GM10266 (cell line): ENCODE data around the gene TCP11L2.

Source experiments
- DNase-seq: peaks from one replicate; pipeline ENCODE4 v3.0.0; 2012; ENCODE audit errors: extremely low spot score
- TF ChIP-seq, protein P1 (sequence below): IDR thresholded peaks from 2 replicates; pipeline ENCODE4 v1.5.1; 2012; ENCODE audit warnings: mild to moderate bottlenecking, low read depth; ENCODE audit not compliant: control insufficient read depth, insufficient read depth; ENCODE audit errors: missing control alignments

Gene TCP11L2

DNA sequence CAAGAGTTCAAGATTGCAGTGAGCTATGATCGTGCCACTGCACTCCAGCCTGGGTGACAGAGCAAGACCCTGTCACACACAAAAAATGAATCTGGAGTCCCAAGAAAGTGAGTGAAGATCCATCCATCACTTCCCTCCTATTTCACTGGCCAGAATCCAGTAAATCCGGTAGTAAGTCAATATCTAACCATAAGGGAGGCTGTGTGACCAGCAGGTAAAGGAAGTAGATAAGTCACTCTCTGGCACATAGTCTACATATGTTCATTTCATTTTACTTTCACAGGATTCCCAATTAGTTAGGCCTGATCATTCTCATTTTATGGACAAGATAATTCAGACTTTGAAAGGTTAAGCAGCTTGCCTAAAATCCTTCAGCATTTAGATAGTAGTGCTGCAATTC is 11.9 kb upstream of the TCP11L2 start:
- TF ChIP-seq, protein P1, sequence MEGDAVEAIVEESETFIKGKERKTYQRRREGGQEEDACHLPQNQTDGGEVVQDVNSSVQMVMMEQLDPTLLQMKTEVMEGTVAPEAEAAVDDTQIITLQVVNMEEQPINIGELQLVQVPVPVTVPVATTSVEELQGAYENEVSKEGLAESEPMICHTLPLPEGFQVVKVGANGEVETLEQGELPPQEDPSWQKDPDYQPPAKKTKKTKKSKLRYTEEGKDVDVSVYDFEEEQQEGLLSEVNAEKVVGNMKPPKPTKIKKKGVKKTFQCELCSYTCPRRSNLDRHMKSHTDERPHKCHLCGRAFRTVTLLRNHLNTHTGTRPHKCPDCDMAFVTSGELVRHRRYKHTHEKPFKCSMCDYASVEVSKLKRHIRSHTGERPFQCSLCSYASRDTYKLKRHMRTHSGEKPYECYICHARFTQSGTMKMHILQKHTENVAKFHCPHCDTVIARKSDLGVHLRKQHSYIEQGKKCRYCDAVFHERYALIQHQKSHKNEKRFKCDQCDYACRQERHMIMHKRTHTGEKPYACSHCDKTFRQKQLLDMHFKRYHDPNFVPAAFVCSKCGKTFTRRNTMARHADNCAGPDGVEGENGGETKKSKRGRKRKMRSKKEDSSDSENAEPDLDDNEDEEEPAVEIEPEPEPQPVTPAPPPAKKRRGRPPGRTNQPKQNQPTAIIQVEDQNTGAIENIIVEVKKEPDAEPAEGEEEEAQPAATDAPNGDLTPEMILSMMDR: no peak
- no peak for DNase-seq

DNA sequence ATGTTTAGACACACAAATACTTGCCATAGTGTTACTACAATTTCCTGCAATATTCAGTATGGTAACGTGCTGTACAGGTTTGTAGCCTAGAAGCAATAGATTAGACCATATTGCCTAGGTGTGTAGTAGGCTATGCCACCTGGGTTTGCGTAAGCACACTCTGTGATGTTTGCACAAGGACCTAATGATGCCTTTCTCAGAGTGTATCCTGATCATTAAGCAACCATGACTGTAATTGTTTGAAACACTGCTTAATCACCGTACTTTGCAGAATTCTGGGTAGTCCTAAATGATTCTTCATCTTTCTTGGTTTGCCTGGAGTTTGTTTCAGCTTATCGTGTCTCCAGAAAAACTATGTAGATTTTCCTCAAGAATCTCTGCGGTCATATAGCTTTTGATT is 11.2 kb upstream of the TCP11L2 start:
- no peak for DNase-seq
- TF ChIP-seq, protein P1: no peak

DNA sequence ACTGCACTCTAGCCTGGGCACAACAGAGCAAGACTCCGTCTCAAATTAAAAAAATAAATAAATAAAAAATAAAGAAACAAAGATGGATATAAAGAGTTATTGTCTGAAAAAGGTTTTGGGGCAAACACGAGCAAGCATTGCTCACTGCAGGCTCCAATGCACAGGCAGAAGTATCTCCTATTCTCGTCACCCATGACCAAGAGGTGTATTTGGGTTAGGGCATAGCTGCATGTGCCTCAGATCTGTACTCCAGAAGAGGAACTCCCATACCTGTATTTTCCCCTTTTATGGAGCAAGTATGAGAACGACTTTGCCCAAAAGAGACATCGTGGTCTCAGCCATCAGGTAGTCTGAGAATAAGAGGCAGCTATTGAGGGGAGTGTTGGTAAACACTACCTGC is 10.2 kb upstream of the TCP11L2 start:
- TF ChIP-seq, protein P1: no peak
- DNase-seq: no peak

DNA sequence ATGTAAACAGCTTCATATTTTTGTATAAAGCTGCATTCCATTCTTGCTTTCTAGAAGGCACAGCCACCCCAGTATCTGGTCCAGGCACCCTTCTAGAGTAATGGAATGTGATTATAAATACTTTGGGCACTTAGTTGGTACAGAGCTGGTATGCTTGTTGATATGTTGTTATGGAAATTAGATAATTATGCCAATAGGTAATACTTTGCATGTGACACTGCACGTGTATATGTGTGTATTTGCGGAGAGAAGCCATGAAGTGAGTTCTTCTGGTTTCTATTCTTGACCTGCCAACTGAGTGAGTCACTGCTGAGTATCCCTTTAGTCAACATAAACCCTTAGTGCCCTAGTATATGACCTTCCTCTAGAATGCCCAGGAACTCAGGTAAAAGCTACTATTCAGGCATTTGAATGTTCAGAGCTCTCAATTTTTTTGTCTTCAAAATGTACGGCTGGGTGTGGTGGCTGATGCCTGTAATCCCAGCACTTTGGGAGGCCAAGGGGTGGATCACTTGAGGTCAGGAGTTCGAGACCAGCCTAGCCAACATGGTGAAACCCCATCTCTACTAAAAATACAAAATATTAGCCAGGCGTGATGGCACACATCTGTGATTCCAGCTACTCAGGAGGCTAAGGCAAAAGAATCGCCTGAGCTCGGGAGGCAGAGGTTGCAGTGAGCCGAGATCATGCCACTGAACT is 6.2 kb upstream of the TCP11L2 start:
- TF ChIP-seq, protein P1: no peak

DNA sequence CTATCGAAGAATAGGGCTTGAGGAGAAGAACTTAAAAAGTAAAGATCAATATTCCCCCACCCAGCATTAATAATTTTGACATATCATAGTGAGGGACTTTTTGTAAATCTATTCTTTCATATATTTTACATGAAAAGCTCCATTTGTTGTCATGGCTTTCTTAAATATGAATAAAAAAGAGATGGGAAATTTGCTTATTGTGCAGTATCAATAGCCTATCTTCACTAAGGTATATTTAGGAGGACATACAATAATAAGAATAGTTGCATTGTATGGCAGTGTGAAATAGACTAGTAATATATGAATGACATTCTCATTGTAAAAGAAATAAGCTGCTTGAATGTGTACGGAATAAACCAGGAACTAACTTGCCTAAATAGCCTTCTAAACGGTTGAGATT is 5.5 kb upstream of the TCP11L2 start:
- TF ChIP-seq, protein P1: no peak
- DNase-seq: no peak

More for the DNA sequence above, 6.2 kb upstream of the TCP11L2 start:
- no peak for DNase-seq

DNA sequence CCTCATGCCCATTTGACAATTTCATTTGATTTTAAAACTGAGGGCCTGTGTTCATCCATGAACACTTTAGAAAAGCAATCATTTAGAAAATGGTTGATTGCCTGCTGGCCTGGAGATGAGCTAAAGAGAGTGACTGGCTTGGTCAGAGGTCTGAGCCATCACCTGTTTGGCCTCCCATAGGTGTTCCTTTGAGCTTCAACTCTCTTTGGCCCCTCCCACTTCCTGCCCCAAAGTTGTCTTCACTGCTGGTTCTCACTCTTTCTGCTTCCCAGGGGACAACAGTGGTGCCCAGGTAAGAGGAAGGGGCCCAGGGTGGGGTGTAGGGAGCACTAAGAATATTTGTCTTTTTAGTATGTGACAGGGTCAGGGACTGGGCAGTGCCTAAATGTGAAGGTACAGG is 4.9 kb upstream of the TCP11L2 start:
- TF ChIP-seq, protein P1: no peak
- no peak for DNase-seq

DNA sequence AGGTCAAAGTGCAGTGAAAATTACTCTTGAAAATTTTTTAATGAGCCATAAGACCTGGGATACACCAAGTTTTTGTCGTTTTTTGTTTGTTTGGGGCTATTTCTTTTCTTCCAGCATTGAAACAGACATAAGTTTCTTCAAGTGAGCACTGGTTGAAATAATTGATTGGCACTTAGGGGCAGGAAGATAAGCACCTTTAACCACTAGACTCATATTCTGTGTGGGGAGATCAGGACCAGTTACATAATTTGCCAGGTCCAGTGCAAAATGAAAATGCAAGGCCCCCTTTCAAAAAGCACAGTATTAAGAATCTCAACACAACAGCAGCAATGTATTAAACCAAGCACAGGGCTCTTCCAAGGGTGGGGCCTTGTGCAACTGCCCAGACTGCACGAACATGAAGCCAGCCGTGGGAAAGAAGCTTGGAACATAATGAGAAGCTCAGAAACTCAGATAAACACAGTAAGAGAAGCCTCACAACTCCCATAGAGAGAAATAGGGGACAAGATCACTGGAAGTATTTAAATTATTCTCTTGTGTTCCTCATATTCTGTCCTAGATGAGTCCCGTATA is 3.2 kb upstream of the TCP11L2 start:
- TF ChIP-seq, protein P1: no peak
- DNase-seq: no peak
